ENCODE data around the gene DPF3. TPM values are rescaled to one million over a fixed set of nuclear protein-coding genes. Genes with fewer than 3 reads are reported as not detected.
A peak's percentile ranks its signal among the peaks of the same experiment; 100 is the strongest.

The DPF3 gene
- polyA plus RNA-seq, 1 donor: 3.5 TPM

DNA sequence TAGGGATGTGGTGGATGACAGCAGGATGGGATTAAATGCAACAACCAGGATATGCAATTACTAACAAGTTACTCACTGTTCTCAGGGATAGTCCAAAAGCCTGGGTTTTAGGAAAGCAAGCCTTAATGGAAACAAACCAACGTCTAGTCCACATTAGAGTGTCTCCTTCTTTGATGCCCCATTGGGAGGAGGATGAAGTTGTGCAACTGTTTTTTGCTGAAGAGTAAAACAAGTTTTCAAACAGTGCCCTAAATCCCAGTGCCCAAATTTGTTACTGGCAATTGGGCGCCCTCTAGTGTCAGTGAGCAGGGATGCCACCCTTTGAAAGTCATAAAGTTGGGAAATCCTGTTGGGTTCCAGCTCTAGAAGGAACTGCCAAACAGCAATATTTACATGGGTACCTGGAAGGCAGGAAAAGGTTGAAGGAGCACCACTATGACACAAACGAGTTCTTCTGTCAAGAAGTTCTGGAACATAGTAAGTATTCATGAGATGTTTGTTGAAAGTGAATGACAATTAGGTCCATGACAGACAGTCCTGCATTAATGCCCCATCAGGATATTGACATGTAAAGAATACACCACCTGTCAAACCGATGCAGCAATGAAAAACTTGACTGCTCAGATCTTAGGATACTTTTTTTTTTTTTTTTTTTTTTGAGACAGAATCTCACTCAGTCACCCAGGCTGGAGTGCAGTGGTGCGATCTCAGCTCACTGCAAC is 11.1 kb upstream of the DPF3 start:
- Histone ChIP-seq H3K4me1 (ENCODE audit: control insufficient read depth, insufficient read depth, low read length) (peaks cover 8% of the 10 kb centered on the region), H3K4me3 (ENCODE audit: low read length) (no peak overlapping the region), H3K36me3 (ENCODE audit: control insufficient read depth, insufficient read depth, low read length) (no peaks in the 10 kb centered on the region), H3K27me3 (ENCODE audit: control insufficient read depth, insufficient read depth, low read length) (no peaks in the 10 kb centered on the region), H3K9me3 (ENCODE audit: control insufficient read depth, low read depth, low read length) (no peaks in the 10 kb centered on the region), H3K27ac (ENCODE audit: low read length) (no peak overlapping the region)
- 0% methylated on average over 1 of the region's 5 CpGs for WGBS (ENCODE audit: insufficient coverage, low lambda C conversion rate)
- peak; percentile 46 to 74 for DNase-seq

DNA sequence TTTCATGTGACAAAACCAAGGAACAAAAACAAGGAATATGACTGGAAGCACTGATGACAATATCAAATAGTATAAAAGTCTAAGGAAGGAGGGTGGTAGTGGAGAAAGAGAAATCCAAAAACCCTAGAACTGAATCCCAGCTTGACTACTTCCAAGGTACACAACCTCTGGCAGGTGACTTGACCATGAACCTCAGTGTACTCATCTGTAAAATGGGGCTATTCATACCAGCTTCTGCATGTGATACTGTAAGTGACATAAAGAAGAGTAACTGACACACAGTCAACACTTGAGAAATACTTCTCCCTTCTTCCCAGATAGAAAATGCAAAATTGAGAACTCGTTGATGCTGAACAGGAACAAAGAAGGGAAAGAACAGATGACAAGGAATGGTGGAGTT is 10.3 kb upstream of the DPF3 start:
- H3K27me3 ChIP-seq (ENCODE audit: control insufficient read depth, insufficient read depth, low read length): no peaks in the 10 kb centered on the region
- H3K4me3 ChIP-seq (ENCODE audit: low read length): no peak overlapping the region
- H3K4me1 ChIP-seq (ENCODE audit: control insufficient read depth, insufficient read depth, low read length): peaks cover 8% of the 10 kb centered on the region
- WGBS (ENCODE audit: insufficient coverage, low lambda C conversion rate): no CpG with 5 or more reads among the region's 1 CpG
- no peaks in the 10 kb centered on the region for H3K36me3 ChIP-seq (ENCODE audit: control insufficient read depth, insufficient read depth, low read length)
- H3K9me3 ChIP-seq (ENCODE audit: control insufficient read depth, low read depth, low read length): no peaks in the 10 kb centered on the region
- no peak overlapping the region for H3K27ac ChIP-seq (ENCODE audit: low read length)
- DNase-seq: no peak

DNA sequence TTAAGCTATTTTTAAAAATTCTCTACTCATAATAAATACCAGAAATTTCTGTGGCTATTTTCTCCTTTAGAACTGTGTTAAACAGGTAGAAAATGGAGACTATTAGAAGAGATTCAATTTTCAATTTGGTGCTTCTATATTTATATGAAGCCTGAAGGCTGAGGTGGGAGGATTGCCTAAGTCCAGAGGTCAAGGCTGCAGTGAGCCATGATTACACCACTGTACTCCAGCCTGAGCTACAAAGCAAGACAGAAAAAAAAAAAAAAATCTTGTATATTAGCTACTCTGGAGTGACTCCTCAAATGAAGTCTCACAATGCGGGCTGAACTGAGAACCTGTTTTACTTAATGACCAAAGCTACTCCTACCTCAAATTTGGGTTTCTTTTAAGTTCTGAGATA is 9.8 kb upstream of the DPF3 start:
- H3K4me1 ChIP-seq (ENCODE audit: control insufficient read depth, insufficient read depth, low read length): peaks cover 8% of the 10 kb centered on the region
- no peak overlapping the region for H3K4me3 ChIP-seq (ENCODE audit: low read length)
- no peak for DNase-seq
- no peaks in the 10 kb centered on the region for H3K9me3 ChIP-seq (ENCODE audit: control insufficient read depth, low read depth, low read length)
- H3K36me3 ChIP-seq (ENCODE audit: control insufficient read depth, insufficient read depth, low read length): no peaks in the 10 kb centered on the region
- no CpG with 5 or more reads among the region's 1 CpG for WGBS (ENCODE audit: insufficient coverage, low lambda C conversion rate)
- H3K27me3 ChIP-seq (ENCODE audit: control insufficient read depth, insufficient read depth, low read length): no peaks in the 10 kb centered on the region
- H3K27ac ChIP-seq (ENCODE audit: low read length): no peak overlapping the region

DNA sequence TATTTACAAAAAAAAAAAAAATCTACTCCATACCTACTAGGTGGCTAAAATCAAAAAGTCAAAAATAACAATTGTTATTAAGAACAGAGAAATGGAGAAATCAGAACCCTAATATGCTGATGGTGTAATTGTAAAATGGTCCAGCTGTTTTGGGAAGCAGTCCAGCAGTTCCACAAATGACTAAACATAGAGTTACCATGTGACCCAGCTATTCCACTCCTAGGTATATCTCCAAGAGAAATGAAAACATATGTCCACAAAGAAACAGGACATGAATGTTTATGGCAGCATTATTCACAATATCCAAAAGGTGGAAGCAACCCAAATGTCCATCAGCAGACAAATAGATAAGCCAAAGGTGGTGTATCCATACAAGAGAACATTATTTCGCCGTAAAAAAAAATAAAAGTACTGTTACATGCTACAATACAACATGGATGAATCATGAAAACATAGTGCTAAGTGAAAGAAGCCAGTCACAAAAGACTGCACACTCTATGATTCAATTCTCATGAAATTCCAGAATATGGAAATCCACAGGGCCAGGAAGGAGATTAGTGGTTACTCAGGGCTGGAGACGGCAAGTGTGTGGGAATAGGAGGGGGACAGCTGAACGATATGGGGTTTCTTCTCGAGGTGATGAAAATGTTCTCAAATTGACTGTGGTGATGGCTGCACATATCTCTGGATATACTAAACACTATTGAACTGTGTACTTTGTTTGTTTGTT is 9.1 kb upstream of the DPF3 start:
- Histone ChIP-seq H3K9me3 (ENCODE audit: control insufficient read depth, low read depth, low read length) (no peaks in the 10 kb centered on the region), H3K27ac (ENCODE audit: low read length) (no peak overlapping the region), H3K4me3 (ENCODE audit: low read length) (no peak overlapping the region), H3K4me1 (ENCODE audit: control insufficient read depth, insufficient read depth, low read length) (peaks cover 8% of the 10 kb centered on the region), H3K27me3 (ENCODE audit: control insufficient read depth, insufficient read depth, low read length) (no peaks in the 10 kb centered on the region), H3K36me3 (ENCODE audit: control insufficient read depth, insufficient read depth, low read length) (no peaks in the 10 kb centered on the region)
- no peak for DNase-seq
- WGBS (ENCODE audit: insufficient coverage, low lambda C conversion rate): 90% methylated on average over 4 of the region's 5 CpGs

DNA sequence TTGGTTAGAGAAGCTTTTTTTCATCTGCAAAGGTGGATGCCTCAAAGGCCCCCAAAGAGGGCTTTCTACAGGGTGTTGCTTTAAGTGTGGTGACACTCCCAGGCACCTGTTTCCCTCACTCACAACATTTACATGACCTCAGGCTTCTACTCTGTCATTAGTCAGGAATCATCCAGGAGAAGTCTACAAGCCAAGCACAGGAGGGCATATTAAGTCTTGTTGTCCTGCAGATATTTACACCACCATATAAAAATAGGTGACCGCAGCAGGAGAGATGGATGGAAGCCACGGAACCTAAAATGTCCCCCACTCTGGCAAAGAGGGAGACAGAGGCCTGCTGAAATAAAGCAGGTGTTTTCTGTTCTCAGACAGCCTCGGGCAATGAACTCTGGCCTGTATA is 7.5 kb upstream of the DPF3 start:
- WGBS (ENCODE audit: insufficient coverage, low lambda C conversion rate): no CpG with 5 or more reads among the region's 3 CpGs
- Histone ChIP-seq H3K27me3 (ENCODE audit: control insufficient read depth, insufficient read depth, low read length) (no peaks in the 10 kb centered on the region), H3K9me3 (ENCODE audit: control insufficient read depth, low read depth, low read length) (no peaks in the 10 kb centered on the region), H3K36me3 (ENCODE audit: control insufficient read depth, insufficient read depth, low read length) (no peaks in the 10 kb centered on the region), H3K4me1 (ENCODE audit: control insufficient read depth, insufficient read depth, low read length) (no peaks in the 10 kb centered on the region), H3K4me3 (ENCODE audit: low read length) (no peak overlapping the region), H3K27ac (ENCODE audit: low read length) (no peak overlapping the region)
- DNase-seq: no peak

DNA sequence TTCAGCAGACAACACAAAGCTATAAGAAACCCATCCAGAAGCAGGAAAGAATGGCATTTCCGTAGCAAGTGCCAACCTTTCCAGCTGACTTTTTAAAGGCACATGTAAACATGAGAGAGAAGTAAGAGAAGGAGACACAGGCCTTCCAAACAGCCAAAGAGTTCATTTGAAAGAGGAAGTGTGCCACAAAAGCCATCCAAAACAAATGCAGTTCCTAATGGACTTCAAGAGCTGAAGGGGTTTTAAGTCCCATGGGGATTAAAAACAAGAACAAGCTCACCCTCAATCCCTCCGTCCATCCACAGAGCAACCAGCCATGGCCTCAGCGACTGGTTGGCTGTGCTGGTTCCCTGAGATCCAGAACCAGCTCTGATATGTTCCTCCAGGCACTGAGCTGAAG is 4.5 kb upstream of the DPF3 start:
- Histone ChIP-seq H3K4me1 (ENCODE audit: control insufficient read depth, insufficient read depth, low read length) (peaks cover 7% of the 10 kb centered on the region), H3K27ac (ENCODE audit: low read length) (no peak overlapping the region), H3K4me3 (ENCODE audit: low read length) (no peak overlapping the region), H3K9me3 (ENCODE audit: control insufficient read depth, low read depth, low read length) (no peaks in the 10 kb centered on the region), H3K27me3 (ENCODE audit: control insufficient read depth, insufficient read depth, low read length) (peaks cover 7% of the 10 kb centered on the region), H3K36me3 (ENCODE audit: control insufficient read depth, insufficient read depth, low read length) (no peaks in the 10 kb centered on the region)
- no peak for DNase-seq
- no CpG with 5 or more reads among the region's 3 CpGs for WGBS (ENCODE audit: insufficient coverage, low lambda C conversion rate)

DNA sequence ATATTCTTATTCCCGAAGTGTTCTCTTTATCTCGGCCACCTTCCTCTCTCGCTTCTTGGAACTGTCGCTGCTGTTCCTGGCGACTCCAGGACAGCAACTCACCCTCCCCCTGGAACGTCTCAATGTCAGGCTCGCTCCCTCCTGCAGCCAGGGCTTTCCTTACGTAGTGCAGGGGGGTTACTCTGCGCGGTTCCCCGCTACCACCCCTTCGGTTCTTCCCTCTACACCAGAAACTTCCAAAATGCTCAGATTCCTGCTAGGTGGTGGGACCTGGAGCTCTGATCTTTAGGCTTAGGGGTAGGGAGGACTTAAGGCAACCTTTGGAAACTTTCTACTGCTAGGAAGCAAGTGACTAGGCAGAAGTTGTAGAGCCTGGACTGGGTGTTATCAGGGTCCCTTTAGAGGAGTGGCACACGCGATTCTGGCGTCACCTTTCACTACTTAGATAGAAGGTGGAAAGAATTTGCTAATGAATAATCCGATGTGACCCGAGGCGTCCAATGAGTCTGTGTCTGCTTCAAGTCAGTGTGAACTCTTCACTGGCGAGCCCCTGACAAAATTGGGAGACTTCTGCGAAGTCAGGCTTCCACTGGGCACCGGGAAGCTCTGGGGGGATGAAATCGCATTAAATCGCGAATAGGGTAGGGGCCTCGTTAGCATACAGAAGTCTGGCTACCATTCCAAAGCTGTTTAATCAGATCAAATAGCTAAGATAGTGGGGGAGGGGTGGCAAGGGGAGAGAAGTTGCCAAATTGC is 900 bp upstream of the DPF3 start:
- WGBS (ENCODE audit: insufficient coverage, low lambda C conversion rate): no CpG with 5 or more reads among the region's 25 CpGs
- Histone ChIP-seq H3K4me3 (ENCODE audit: low read length) (peak overlapping the region; percentile 70), H3K27ac (ENCODE audit: low read length) (no peak overlapping the region), H3K36me3 (ENCODE audit: control insufficient read depth, insufficient read depth, low read length) (no peaks in the 10 kb centered on the region), H3K27me3 (ENCODE audit: control insufficient read depth, insufficient read depth, low read length) (peaks cover 35% of the 10 kb centered on the region), H3K9me3 (ENCODE audit: control insufficient read depth, low read depth, low read length) (no peaks in the 10 kb centered on the region), H3K4me1 (ENCODE audit: control insufficient read depth, insufficient read depth, low read length) (peaks cover 20% of the 10 kb centered on the region)
- peak; percentile 39 to 70 for DNase-seq

DNA sequence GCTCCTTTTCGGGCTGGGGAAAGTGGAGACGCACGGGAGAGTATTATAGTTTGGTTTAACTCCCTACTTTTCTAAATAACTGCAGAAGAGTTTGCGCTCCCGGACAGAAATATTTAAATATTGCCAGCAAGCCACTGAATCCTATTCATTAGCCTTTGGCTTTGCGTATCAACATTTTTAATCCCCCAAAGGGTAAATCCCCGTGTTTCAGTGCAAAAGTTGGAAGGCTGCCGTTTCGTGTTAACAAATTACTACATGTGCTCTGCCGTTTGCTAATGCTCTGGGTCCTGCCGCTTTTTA is 372 bp upstream of the DPF3 start:
- Histone ChIP-seq H3K4me1 (ENCODE audit: control insufficient read depth, insufficient read depth, low read length) (peaks cover 20% of the 10 kb centered on the region), H3K4me3 (ENCODE audit: low read length) (peak overlapping the region; percentile 70), H3K27ac (ENCODE audit: low read length) (no peak overlapping the region), H3K36me3 (ENCODE audit: control insufficient read depth, insufficient read depth, low read length) (no peaks in the 10 kb centered on the region), H3K27me3 (ENCODE audit: control insufficient read depth, insufficient read depth, low read length) (peaks cover 37% of the 10 kb centered on the region), H3K9me3 (ENCODE audit: control insufficient read depth, low read depth, low read length) (no peaks in the 10 kb centered on the region)
- WGBS (ENCODE audit: insufficient coverage, low lambda C conversion rate): 0% methylated on average over 2 of the region's 11 CpGs
- DNase-seq: no peak

DNA sequence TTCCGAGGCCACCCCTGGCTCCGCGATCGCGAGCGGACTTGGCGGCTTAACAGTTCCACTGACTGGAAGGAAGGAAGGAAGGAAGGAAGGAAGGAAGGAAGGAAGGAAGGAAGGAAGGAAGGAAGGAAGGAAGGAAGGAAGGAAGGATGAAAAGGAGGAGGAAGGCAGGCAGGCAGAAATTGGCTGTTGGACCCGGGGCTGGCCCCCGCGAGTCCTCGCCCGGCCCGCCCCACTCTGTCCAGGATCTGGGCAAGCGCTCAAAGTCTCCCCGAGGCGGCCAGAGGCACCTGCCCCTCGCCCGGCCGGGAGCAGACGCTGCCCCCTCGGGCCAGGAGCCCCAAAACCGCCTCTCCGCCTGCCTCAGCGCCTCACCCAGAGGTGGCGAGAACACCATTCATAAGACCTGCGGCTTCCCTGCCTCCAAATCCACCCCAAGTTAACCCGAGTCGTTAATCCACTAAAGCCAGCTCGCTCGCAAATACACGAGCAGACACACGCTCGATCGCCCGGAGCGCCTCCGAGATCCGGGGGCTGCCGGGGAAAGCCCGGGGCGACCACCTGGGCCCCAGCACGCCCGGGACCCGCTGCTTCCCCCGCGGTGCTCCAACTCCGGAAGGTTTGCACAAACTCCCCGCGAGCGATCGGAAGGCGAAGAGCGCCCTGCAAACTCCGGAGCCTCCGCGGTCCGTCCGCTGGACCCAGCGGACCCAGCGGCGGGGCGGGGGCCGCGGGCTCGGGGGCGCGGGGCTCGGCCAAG is 844 bp downstream of the DPF3 start:
- DNase-seq: peak in 1 of 2 donors; percentile 55
- Histone ChIP-seq H3K36me3 (ENCODE audit: control insufficient read depth, insufficient read depth, low read length) (no peaks in the 10 kb centered on the region), H3K9me3 (ENCODE audit: control insufficient read depth, low read depth, low read length) (no peaks in the 10 kb centered on the region), H3K4me1 (ENCODE audit: control insufficient read depth, insufficient read depth, low read length) (peaks cover 20% of the 10 kb centered on the region), H3K27me3 (ENCODE audit: control insufficient read depth, insufficient read depth, low read length) (peaks cover 40% of the 10 kb centered on the region), H3K4me3 (ENCODE audit: low read length) (peak overlapping the region; percentile 70), H3K27ac (ENCODE audit: low read length) (no peak overlapping the region)
- WGBS (ENCODE audit: insufficient coverage, low lambda C conversion rate): no CpG with 5 or more reads among the region's 68 CpGs
